HEK293 (cell line): ENCODE results near the gene RRAGC.

Experiments used
- CTCF ChIA-PET: fragments of 350-600 bp; formaldehyde crosslinking; extraction: SDS; loops from one replicate; lab custom pipeline; 2021; ENCODE audit warnings: antibody characterized with exemption; lab: Yijun Ruan, JAX
- POLR2A ChIA-PET: fragments of 300-600 bp; formaldehyde crosslinking; extraction: SDS; loops from one replicate; lab custom pipeline; 2020; ENCODE audit warnings: antibody characterized with exemption, inconsistent platforms; lab: Yijun Ruan, JAX
- H3K27ac ChIP-seq: fragments of 200-500 bp; sonication (Bioruptor generic); 2 replicates; pipeline ENCODE4 v1.5.1; 2014; ENCODE audit warnings: low read depth, low read length, control low read depth, inconsistent platforms; ENCODE audit errors: extremely low read depth
- H3K36me3 ChIP-seq, 2 experiments: fragments of 200-500 bp in 1 of 2; sonication (Bioruptor generic) in 1 of 2; 1 replicate in 1 of 2; 2 replicates in 1 of 2; pipeline ENCODE4 v1.5.1; 2014 to 2017; ENCODE audit warnings: inconsistent platforms in 2 of 2, low read length in 2 of 2; ENCODE audit not compliant: control insufficient read depth in 2 of 2, insufficient read depth in 1 of 2
- H3K4me1 ChIP-seq: fragments of 200-500 bp; sonication (Bioruptor generic); 2 replicates; pipeline ENCODE4 v1.5.1; 2014; ENCODE audit warnings: mild to moderate bottlenecking, low read length, inconsistent platforms; ENCODE audit not compliant: control insufficient read depth, insufficient read depth
- H3K4me3 ChIP-seq: 2 replicates; pipeline ENCODE4 v1.5.1; 2011; ENCODE audit warnings: low read depth, mild to moderate bottlenecking, control low read depth, low read length, moderate library complexity
- H3K9me3 ChIP-seq: fragments of 200-500 bp; sonication (Bioruptor generic); 2 replicates; pipeline ENCODE4 v1.5.1; 2014; ENCODE audit warnings: low read depth, low read length, inconsistent platforms; ENCODE audit not compliant: control insufficient read depth, insufficient read depth
- GLI2 ChIP-seq: fragments of 450-650 bp; formaldehyde crosslinking; IDR thresholded peaks from 2 replicates; pipeline ENCODE4; 2017; ENCODE audit warnings: missing biosample characterization, missing genetic modification characterization, low read depth, borderline replicate concordance
- HOXA7 ChIP-seq: sonication (generic); formaldehyde crosslinking; IDR thresholded peaks from 2 replicates; pipeline ENCODE4 v1.8.1; 2022; ENCODE audit warnings: missing genetic modification reagents, borderline replicate concordance
- HOXD13 ChIP-seq: sonication (generic); formaldehyde crosslinking; IDR thresholded peaks from 2 replicates; pipeline ENCODE4 v1.8.0; 2022; ENCODE audit warnings: missing genetic modification reagents, borderline replicate concordance
- OSR2 ChIP-seq: fragments of 450-650 bp; formaldehyde crosslinking; IDR thresholded peaks from 2 replicates; pipeline ENCODE4 v1.5.1; 2016; ENCODE audit warnings: missing biosample characterization, missing genetic modification characterization
- SP2 ChIP-seq: fragments of 450-650 bp; formaldehyde crosslinking; IDR thresholded peaks from 2 replicates; pipeline ENCODE4 v1.5.1; 2016; ENCODE audit warnings: missing biosample characterization, missing genetic modification characterization
- ZFP41 ChIP-seq: fragments of 450-650 bp; formaldehyde crosslinking; IDR thresholded peaks from 2 replicates; pipeline ENCODE4 v1.5.1; 2016; ENCODE audit warnings: missing biosample characterization, missing genetic modification characterization, borderline replicate concordance
- ZFP69B ChIP-seq: fragments of 450-650 bp; formaldehyde crosslinking; IDR thresholded peaks from 2 replicates; pipeline ENCODE4 v1.5.1; 2016; ENCODE audit warnings: missing biosample characterization, missing genetic modification characterization
- ZIC2 ChIP-seq: fragments of 450-650 bp; formaldehyde crosslinking; IDR thresholded peaks from 2 replicates; pipeline ENCODE4 v1.5.1; 2016; ENCODE audit warnings: missing biosample characterization, missing genetic modification characterization
- ZNF121 ChIP-seq: fragments of 450-650 bp; formaldehyde crosslinking; IDR thresholded peaks from 2 replicates; pipeline ENCODE4 v1.5.1; 2016; ENCODE audit warnings: missing biosample characterization, missing genetic modification characterization
- ZNF132 ChIP-seq: fragments of 450-650 bp; formaldehyde crosslinking; IDR thresholded peaks from 2 replicates; pipeline ENCODE4 v1.5.1; 2017; ENCODE audit warnings: missing biosample characterization, missing genetic modification characterization, borderline replicate concordance
- ZNF221 ChIP-seq: fragments of 450-650 bp; formaldehyde crosslinking; IDR thresholded peaks from 2 replicates; pipeline ENCODE4 v1.5.1; 2017; ENCODE audit warnings: missing biosample characterization, missing genetic modification characterization, borderline replicate concordance
- ZNF239 ChIP-seq: fragments of 450-650 bp; formaldehyde crosslinking; IDR thresholded peaks from 2 replicates; pipeline ENCODE4 v1.5.1; 2016; ENCODE audit warnings: missing biosample characterization, missing genetic modification characterization
- ZNF37A ChIP-seq: fragments of 450-650 bp; IDR thresholded peaks from 2 replicates; pipeline ENCODE4 v1.5.1; 2018; ENCODE audit warnings: missing biosample characterization, missing genetic modification characterization
- ZNF416 ChIP-seq: fragments of 450-650 bp; formaldehyde crosslinking; IDR thresholded peaks from 2 replicates; pipeline ENCODE4 v1.5.1; 2016; ENCODE audit warnings: missing biosample characterization, missing genetic modification characterization
- ZNF48 ChIP-seq: fragments of 450-650 bp; formaldehyde crosslinking; IDR thresholded peaks from 2 replicates; pipeline ENCODE4 v1.5.1; 2016; ENCODE audit warnings: missing biosample characterization, missing genetic modification characterization
- ZNF560 ChIP-seq: fragments of 450-650 bp; formaldehyde crosslinking; IDR thresholded peaks from 2 replicates; pipeline ENCODE4 v1.5.1; 2017; ENCODE audit warnings: missing biosample characterization, missing genetic modification characterization, borderline replicate concordance
- ZNF561 ChIP-seq: fragments of 450-650 bp; IDR thresholded peaks from 2 replicates; pipeline ENCODE4 v1.5.1; 2018; ENCODE audit warnings: missing biosample characterization, missing genetic modification characterization, borderline replicate concordance
- ZNF571 ChIP-seq: fragments of 450-650 bp; formaldehyde crosslinking; IDR thresholded peaks from 2 replicates; pipeline ENCODE4 v1.5.0; 2017; ENCODE audit warnings: missing biosample characterization, missing genetic modification characterization
- ZNF600 ChIP-seq: fragments of 450-650 bp; formaldehyde crosslinking; IDR thresholded peaks from 2 replicates; pipeline ENCODE4 v1.5.1; 2016; ENCODE audit warnings: missing biosample characterization, missing genetic modification characterization
- ZNF792 ChIP-seq: fragments of 450-650 bp; formaldehyde crosslinking; IDR thresholded peaks from 2 replicates; pipeline ENCODE4 v1.5.1; 2016; ENCODE audit warnings: missing biosample characterization, missing genetic modification characterization
- ZSCAN23 ChIP-seq: fragments of 450-650 bp; formaldehyde crosslinking; IDR thresholded peaks from 2 replicates; pipeline ENCODE4 v1.5.1; 2016; ENCODE audit warnings: missing biosample characterization, missing genetic modification characterization
- TF ChIP-seq, protein P1 (sequence below): fragments of 450-650 bp; formaldehyde crosslinking; IDR thresholded peaks from 2 replicates; pipeline ENCODE4; 2016; ENCODE audit warnings: missing biosample characterization, missing genetic modification characterization
- TF ChIP-seq, protein P2 (sequence below): fragments of 450-650 bp; formaldehyde crosslinking; IDR thresholded peaks from 2 replicates; pipeline ENCODE4 v1.5.1; 2016; ENCODE audit warnings: missing biosample characterization, missing genetic modification characterization
- TF ChIP-seq, protein P3 (sequence below): fragments of 450-650 bp; formaldehyde crosslinking; IDR thresholded peaks from 2 replicates; pipeline ENCODE4 v1.5.1; 2016; ENCODE audit warnings: missing biosample characterization, missing genetic modification characterization
- TF ChIP-seq, protein P4 (sequence below): fragments of 450-650 bp; formaldehyde crosslinking; IDR thresholded peaks from 2 replicates; pipeline ENCODE4 v1.5.1; 2016; ENCODE audit warnings: missing biosample characterization, missing genetic modification characterization
- TF ChIP-seq, protein P5 (sequence below): fragments of 450-650 bp; formaldehyde crosslinking; IDR thresholded peaks from 2 replicates; pipeline ENCODE4 v1.5.1; 2016; ENCODE audit warnings: missing biosample characterization, missing genetic modification characterization

RRAGC gene

DNA sequence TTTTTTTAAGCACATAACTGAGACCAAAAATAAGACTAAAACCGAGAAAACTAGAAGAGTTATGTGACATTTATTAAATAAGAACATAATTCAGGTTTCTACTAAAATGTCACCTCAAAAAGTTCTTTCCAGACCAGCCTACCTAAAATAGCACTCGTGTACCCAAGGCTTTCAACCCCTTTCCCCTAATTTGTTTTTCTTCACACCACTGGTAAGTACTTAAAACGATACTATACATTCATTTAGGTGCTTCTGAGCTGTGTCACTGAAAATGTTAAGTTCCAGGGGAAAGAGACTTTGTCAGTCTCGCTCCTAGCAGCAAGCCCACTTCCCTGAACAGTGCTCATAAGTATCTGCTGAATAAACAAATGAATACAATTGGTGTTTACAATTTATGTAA, 6.8 kb downstream of the RRAGC start:
- H3K4me1 ChIP-seq, result 0 out of 2 replicates have a peak, but pooled peaks cover 2% of the 10 kb centered on the region
- peaks cover 41 to 81% of the 10 kb centered on the region in 2 experiments for H3K36me3 ChIP-seq
- H3K9me3 ChIP-seq, result no peaks in the 10 kb centered on the region
- no peak overlapping the region for H3K27ac ChIP-seq
- no peak for TF ChIP-seq ZNF560 (tag by site-specific recombination)
- no peak for TF ChIP-seq ZFP41
- TF ChIP-seq ZNF561 (tag by site-specific recombination), result no peak
- no peak for TF ChIP-seq ZSCAN23
- TF ChIP-seq, protein P1, sequence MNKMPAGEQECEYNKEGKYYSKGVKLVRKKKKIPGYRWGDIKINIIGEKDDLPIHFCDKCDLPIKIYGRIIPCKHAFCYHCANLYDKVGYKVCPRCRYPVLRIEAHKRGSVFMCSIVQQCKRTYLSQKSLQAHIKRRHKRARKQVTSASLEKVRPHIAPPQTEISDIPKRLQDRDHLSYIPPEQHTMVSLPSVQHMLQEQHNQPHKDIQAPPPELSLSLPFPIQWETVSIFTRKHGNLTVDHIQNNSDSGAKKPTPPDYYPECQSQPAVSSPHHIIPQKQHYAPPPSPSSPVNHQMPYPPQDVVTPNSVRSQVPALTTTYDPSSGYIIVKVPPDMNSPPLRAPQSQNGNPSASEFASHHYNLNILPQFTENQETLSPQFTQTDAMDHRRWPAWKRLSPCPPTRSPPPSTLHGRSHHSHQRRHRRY (tag by site-specific recombination), result no peak
- no peak for TF ChIP-seq ZNF600 (tag by site-specific recombination)
- TF ChIP-seq SP2 (tag by site-specific recombination), result no peak
- TF ChIP-seq HOXA7 (CRISPR knock-in tag), result no peak
- TF ChIP-seq ZNF571 (tag by site-specific recombination), result no peak
- no peak for TF ChIP-seq ZNF221 (tag by site-specific recombination)
- TF ChIP-seq ZNF48 (tag by site-specific recombination), result no peak
- TF ChIP-seq, protein P2, sequence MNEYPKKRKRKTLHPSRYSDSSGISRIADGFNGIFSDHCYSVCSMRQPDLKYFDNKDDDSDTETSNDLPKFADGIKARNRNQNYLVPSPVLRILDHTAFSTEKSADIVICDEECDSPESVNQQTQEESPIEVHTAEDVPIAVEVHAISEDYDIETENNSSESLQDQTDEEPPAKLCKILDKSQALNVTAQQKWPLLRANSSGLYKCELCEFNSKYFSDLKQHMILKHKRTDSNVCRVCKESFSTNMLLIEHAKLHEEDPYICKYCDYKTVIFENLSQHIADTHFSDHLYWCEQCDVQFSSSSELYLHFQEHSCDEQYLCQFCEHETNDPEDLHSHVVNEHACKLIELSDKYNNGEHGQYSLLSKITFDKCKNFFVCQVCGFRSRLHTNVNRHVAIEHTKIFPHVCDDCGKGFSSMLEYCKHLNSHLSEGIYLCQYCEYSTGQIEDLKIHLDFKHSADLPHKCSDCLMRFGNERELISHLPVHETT (tag by site-specific recombination), result no peak
- TF ChIP-seq, protein P3, sequence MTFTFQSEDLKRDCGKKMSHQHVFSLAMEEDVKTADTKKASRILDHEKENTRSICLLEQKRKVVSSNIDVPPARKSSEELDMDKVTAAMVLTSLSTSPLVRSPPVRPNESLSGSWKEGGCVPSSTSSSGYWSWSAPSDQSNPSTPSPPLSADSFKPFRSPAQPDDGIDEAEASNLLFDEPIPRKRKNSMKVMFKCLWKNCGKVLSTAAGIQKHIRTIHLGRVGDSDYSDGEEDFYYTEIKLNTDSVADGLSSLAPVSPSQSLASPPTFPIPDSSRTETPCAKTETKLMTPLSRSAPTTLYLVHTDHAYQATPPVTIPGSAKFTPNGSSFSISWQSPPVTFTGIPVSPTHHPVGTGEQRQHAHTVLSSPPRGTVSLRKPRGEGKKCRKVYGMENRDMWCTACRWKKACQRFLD (tag by site-specific recombination), result no peak
- no peak overlapping the region for H3K4me3 ChIP-seq
- ChIA-PET POLR2A (interaction anchor here (0.6 kb wide), 1 partner anchor 8 kb away, joined by 3 read pairs; no protein-coding TSS in a partner anchor), CTCF (interaction anchor here (0.6 to 1.5 kb wide), 2 partner anchors 17 to 231 kb away, joined by 4 to 6 read pairs; no protein-coding TSS in a partner anchor)

DNA sequence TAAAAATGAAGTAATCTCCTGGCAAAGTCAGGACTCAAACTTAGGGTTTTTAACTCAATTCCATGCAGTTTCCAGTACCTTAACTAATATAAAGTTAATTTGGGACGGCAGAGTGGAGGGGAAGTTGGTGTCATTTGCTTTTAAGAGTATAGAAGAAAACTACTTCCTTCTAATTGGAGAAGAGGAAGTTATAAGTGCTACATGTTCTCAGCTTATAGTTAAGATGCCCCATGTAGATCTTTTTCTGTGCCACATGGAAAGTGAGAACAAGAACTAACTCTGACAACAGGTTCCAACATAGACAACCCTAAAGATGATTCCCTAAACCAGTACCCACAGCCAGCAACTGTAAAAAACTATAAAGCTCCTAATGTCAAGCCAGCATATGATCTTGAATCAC, 11.5 kb downstream of the RRAGC start:
- CTCF ChIA-PET, result interaction anchor here (0.6 to 0.7 kb wide), 2 partner anchors 134 to 800 kb away, joined by 3 to 4 read pairs; no protein-coding TSS in a partner anchor
- peaks cover 49 to 93% of the 10 kb centered on the region in 2 experiments for H3K36me3 ChIP-seq
- TF ChIP-seq ZNF37A (tag by site-specific recombination) (no peak), ZNF571 (tag by site-specific recombination) (no peak), HOXD13 (CRISPR knock-in tag) (no peak), ZNF792 (tag by site-specific recombination) (no peak), GLI2 (tag by site-specific recombination) (no peak), SP2 (tag by site-specific recombination) (no peak), ZNF416 (tag by site-specific recombination) (no peak), OSR2 (tag by site-specific recombination) (no peak), ZNF132 (tag by site-specific recombination) (no peak), ZNF121 (tag by site-specific recombination) (no peak), ZFP69B (no peak), ZIC2 (no peak), ZNF239 (tag by site-specific recombination) (no peak)
- TF ChIP-seq, protein P3 (tag by site-specific recombination), result no peak
- TF ChIP-seq, protein P4, sequence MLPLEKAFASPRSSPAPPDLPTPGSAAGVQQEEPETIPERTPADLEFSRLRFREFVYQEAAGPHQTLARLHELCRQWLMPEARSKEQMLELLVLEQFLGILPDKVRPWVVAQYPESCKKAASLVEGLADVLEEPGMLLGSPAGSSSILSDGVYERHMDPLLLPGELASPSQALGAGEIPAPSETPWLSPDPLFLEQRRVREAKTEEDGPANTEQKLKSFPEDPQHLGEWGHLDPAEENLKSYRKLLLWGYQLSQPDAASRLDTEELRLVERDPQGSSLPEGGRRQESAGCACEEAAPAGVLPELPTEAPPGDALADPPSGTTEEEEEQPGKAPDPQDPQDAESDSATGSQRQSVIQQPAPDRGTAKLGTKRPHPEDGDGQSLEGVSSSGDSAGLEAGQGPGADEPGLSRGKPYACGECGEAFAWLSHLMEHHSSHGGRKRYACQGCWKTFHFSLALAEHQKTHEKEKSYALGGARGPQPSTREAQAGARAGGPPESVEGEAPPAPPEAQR (tag by site-specific recombination), result no peak
- TF ChIP-seq, protein P5, sequence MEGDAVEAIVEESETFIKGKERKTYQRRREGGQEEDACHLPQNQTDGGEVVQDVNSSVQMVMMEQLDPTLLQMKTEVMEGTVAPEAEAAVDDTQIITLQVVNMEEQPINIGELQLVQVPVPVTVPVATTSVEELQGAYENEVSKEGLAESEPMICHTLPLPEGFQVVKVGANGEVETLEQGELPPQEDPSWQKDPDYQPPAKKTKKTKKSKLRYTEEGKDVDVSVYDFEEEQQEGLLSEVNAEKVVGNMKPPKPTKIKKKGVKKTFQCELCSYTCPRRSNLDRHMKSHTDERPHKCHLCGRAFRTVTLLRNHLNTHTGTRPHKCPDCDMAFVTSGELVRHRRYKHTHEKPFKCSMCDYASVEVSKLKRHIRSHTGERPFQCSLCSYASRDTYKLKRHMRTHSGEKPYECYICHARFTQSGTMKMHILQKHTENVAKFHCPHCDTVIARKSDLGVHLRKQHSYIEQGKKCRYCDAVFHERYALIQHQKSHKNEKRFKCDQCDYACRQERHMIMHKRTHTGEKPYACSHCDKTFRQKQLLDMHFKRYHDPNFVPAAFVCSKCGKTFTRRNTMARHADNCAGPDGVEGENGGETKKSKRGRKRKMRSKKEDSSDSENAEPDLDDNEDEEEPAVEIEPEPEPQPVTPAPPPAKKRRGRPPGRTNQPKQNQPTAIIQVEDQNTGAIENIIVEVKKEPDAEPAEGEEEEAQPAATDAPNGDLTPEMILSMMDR (tag by site-specific recombination), result no peak

More for the DNA sequence above, 11.5 kb downstream of the RRAGC start:
- H3K4me1 ChIP-seq, result no peaks in the 10 kb centered on the region
- H3K27ac ChIP-seq, result no peak overlapping the region
- no peaks in the 10 kb centered on the region for H3K9me3 ChIP-seq
- POLR2A ChIA-PET, result no interaction called here
- no peak overlapping the region for H3K4me3 ChIP-seq
